ENCODE results near the gene PEMT.

PEMT gene

GRCh38 chr17:17528696-17529652, 62.5 kb downstream of the PEMT start:
- DNase-seq, result no peak

GRCh38 chr17:17527956-17528500, 63.5 kb downstream of the PEMT start:
- DNase-seq, result no peak

GRCh38 chr17:17527534-17527933, 64.0 kb downstream of the PEMT start:
- DNase-seq, result no peak

GRCh38 chr17:17526369-17526768, 65.1 kb downstream of the PEMT start:
- no peak for DNase-seq

GRCh38 chr17:17525956-17526355, 65.6 kb downstream of the PEMT start:
- no peak for DNase-seq

- DNase-seq, result no peak
Measured at GRCh38 chr17:17525311-17525710, 66.2 kb downstream of the PEMT start.

GRCh38 chr17:17523731-17524490, 67.6 kb downstream of the PEMT start:
- no peak for DNase-seq

- no peak for DNase-seq
Measured at GRCh38 chr17:17523001-17523730, 68.3 kb downstream of the PEMT start.

GRCh38 chr17:17520599-17521232, 70.8 kb downstream of the PEMT start:
- no peak for DNase-seq

- DNase-seq, result no peak
Measured at GRCh38 chr17:17519886-17520285, 71.6 kb downstream of the PEMT start.

GRCh38 chr17:17518951-17519350, 72.6 kb downstream of the PEMT start:
- no peak for DNase-seq

- no peak for DNase-seq
Measured at GRCh38 chr17:17518014-17518413, 73.5 kb downstream of the PEMT start.

- DNase-seq, result no peak
Measured at GRCh38 chr17:17516941-17517720, 74.4 kb downstream of the PEMT start.

- no peak for DNase-seq
Measured at GRCh38 chr17:17515934-17516930, 75.3 kb downstream of the PEMT start.

GRCh38 chr17:17514993-17515933, 76.2 kb downstream of the PEMT start:
- DNase-seq, result no peak

- DNase-seq, result no peak
Measured at GRCh38 chr17:17514361-17514992, 77.0 kb downstream of the PEMT start.

- DNase-seq, result no peak
Measured at GRCh38 chr17:17513626-17514025, 77.9 kb downstream of the PEMT start.

GRCh38 chr17:17512866-17513265, 78.6 kb downstream of the PEMT start:
- no peak for DNase-seq

All from suppressor macrophage treated with lipopolysaccharide for 4 hours (primary cell).